Colonic mucosa (tissue), 4 donors: ENCODE results near the gene ANKRD37. TPM values are rescaled to one million over a fixed set of nuclear protein-coding genes. Genes with fewer than 3 reads are reported as not detected.

Source experiments
- DNase-seq: peaks from one replicate; pipeline ENCODE4 v3.0.0-alpha.2; 2020
- H3K27ac ChIP-seq: fragments of 200-600 bp; one replicate; pipeline ENCODE4 v1.8.0; 2021
- H3K27me3 ChIP-seq: fragments of 200-600 bp; one replicate; pipeline ENCODE4 v1.8.0; 2021
- H3K36me3 ChIP-seq: fragments of 200-600 bp; one replicate; pipeline ENCODE4 v1.8.0; 2021
- H3K4me1 ChIP-seq: fragments of 200-600 bp; one replicate; pipeline ENCODE4 v1.8.0; 2021; ENCODE audit warnings: mild to moderate bottlenecking
- H3K4me3 ChIP-seq: fragments of 200-600 bp; one replicate; pipeline ENCODE4 v1.8.0; 2021
- H3K9ac ChIP-seq, 2 donors: one replicate each; pipeline ENCODE4 v1.7.0; 2013; ENCODE audit warnings: control low read depth in 2 of 2, low read depth in 2 of 2, low read length in 2 of 2
- H3K9me3 ChIP-seq: fragments of 200-600 bp; one replicate; pipeline ENCODE4 v1.8.0; 2021
- intact Hi-C: fragments of 100-400 bp; cut with DNase I; formaldehyde crosslinking; loops from one replicate; pipeline ENCODE4 v1.14.1; 2022
- total RNA-seq, 2 donors: library from RNA; stranded (reverse); fragmentation: NEBNext Ultra II Directional in 1 of 2; extraction: Animal tissue kit (Norgen Biotek cat#: 25700) in 1 of 2; gene quantifications; one replicate each; pipeline ENCODE4 v1.2.1, GENCODE V29; 2021
- TF ChIP-seq, protein P1 (sequence below): fragments of 200-600 bp; IDR thresholded peaks from one replicate; pipeline ENCODE4 v1.8.0; 2022; ENCODE audit warnings: antibody characterized with exemption, mild to moderate bottlenecking
- donor health status: healthy.
- donor health status: DM: no; HTN: no; CAD: no.
- donor health status: DM: no; HTN: no; CAD: no.

Gene ANKRD37
- total RNA-seq, 2 donors from 2014 or later: 12.7 to 17.3 TPM

DNA sequence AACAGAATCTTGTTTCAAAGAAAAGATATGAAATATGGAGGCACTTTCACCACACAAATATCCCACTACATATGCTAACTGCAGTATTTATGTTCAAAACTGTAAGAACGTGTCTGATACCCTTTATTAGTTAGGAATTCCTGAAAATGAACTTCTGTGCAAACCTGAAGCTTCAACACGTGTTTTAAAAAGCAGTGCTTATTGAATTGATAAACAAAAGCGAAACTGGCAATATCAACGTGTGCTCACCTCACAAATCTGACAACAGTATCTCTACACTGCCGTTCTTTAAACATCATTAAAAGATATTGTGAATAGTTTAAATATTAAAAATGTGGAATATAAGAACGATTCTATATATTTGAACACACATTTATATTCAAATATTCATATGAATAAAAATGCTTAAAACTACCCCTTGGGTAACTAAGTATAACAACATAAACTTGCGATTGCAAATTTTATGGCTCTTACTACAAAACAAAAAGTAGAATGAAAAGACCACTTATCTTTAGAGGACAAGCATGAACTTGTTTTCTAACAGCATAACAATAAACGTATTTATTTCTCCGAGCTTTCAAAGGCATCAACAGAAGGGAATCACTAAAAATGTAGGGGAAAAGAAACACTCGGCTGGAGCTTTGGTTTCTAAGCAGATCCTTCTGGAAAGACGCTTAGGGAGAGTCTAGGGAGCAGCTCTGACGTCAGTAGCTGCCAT, 1.2 kb upstream of the ANKRD37 start, which contains the start of gene LRP2BP:
Gene LRP2BP, minus strand, starts transcription at position 687 of the 718 bp plus-strand sequence. CDS start 17,738 bp downstream, outside the sequence.
- Histone ChIP-seq H3K9ac (peak within 1 kb of the TSS; percentile 95 to 97), H3K36me3 (no peaks in the 10 kb centered on the region), H3K27ac (peak within 1 kb of the TSS; percentile 100), H3K27me3 (no peaks in the 10 kb centered on the region), H3K4me3 (peak within 1 kb of the TSS; percentile 61), H3K4me1 (no peaks in the 10 kb centered on the region), H3K9me3 (no peaks in the 10 kb centered on the region)
- intact Hi-C loops: loop anchor here (10.0 kb wide), 1 partner anchor 191 kb away; the partner anchor contains the start of genes CFAP97 and SNX25
- TF ChIP-seq, protein P1, sequence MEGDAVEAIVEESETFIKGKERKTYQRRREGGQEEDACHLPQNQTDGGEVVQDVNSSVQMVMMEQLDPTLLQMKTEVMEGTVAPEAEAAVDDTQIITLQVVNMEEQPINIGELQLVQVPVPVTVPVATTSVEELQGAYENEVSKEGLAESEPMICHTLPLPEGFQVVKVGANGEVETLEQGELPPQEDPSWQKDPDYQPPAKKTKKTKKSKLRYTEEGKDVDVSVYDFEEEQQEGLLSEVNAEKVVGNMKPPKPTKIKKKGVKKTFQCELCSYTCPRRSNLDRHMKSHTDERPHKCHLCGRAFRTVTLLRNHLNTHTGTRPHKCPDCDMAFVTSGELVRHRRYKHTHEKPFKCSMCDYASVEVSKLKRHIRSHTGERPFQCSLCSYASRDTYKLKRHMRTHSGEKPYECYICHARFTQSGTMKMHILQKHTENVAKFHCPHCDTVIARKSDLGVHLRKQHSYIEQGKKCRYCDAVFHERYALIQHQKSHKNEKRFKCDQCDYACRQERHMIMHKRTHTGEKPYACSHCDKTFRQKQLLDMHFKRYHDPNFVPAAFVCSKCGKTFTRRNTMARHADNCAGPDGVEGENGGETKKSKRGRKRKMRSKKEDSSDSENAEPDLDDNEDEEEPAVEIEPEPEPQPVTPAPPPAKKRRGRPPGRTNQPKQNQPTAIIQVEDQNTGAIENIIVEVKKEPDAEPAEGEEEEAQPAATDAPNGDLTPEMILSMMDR: no peak
- no peak for DNase-seq

DNA sequence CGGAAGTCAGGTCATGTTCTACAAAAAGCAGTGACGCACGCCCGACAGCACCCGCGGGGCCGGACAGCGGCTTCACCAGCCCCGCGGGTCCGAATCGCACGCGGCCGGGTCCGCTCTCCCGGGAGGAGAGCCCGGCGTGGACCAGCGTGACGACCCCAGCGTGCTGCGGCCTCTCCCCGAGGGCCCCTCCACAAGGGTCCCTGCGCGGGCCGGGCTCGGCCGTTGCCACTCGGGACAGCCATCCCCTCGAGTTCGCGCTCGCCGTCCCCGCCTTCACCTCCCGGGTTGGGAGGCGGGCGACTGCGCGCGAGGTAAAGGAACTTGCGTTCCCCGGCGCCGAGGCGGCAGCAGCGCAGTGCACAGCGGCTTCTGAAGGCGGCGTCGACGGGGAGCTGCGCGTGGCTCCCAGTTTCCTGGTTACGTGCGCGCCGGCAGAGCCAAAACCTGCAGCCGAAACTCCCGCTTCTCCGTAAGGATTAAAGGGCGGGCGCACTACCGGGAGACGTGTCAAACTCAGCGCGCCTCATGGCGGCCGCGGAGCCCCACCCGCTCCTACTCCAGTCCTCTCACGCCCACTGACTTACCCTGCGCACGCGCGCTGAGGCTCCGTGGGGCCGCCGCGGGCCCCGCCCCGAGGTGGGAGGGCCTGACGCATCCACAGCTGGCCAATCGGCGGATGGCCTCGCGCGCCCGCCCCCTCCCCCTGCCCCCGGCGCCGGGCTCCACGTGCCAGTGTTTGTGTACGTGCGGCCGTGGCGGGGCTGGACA, 501 bp upstream of the ANKRD37 start:
- no peaks in the 10 kb centered on the region for H3K9me3 ChIP-seq
- TF ChIP-seq, protein P1: no peak
- peak overlapping the region; percentile 95 to 97 for H3K9ac ChIP-seq
- peak overlapping the region; percentile 100 for H3K27ac ChIP-seq
- no peaks in the 10 kb centered on the region for H3K27me3 ChIP-seq
- H3K4me1 ChIP-seq: no peaks in the 10 kb centered on the region
- DNase-seq: peak; percentile 97
- H3K4me3 ChIP-seq: peak overlapping the region; percentile 61
- intact Hi-C loops: loop anchor here (10.0 kb wide), 1 partner anchor 191 kb away; the partner anchor contains the start of genes CFAP97 and SNX25
- no peaks in the 10 kb centered on the region for H3K36me3 ChIP-seq

DNA sequence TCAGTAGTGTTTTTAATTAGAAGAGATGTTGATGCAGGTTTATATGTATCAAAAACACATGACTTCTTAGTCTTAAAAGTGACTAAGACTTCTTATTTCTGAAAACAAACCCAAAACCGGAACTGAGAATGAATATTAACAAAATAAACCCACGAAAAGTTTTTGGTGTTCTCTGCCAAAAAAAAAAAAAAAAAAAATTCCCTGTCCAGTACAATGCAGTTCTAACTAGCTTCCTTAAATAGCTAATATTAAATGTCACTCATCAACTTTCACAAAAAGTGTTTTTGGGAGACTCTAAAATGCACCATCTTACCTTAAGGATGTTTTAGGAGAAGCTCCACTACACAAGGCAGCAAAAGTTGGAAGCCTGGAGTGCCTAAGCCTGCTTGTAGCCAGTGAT, 2.0 kb downstream of the ANKRD37 start:
- Histone ChIP-seq H3K4me1 (no peaks in the 10 kb centered on the region), H3K4me3 (no peak overlapping the region), H3K9me3 (no peaks in the 10 kb centered on the region), H3K9ac (no peak overlapping the region), H3K27ac (peak overlapping the region; percentile 39), H3K36me3 (peaks cover 6% of the 10 kb centered on the region), H3K27me3 (no peaks in the 10 kb centered on the region)
- intact Hi-C loops: loop anchor here (10.0 kb wide), 1 partner anchor 194 kb away; the partner anchor contains the start of genes CFAP97 and SNX25
- DNase-seq: no peak
- TF ChIP-seq, protein P1: no peak

DNA sequence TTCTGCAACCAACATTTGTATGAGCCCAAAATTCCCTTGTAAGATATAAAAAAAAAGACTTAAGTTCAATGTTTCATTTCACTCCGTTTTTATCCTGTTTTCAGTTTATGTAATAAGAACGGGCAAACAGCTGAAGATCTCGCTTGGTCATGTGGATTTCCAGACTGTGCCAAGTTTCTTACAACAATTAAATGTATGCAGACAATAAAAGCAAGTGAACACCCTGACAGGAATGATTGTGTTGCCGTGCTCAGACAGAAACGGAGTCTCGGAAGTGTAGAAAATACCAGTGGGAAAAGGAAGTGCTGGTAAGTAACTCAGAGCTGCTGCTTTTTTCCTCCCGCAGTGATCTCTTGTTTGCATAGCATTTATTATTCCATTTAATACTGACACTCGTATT, 2.8 kb downstream of the ANKRD37 start:
- peak; percentile 34 for DNase-seq
- Histone ChIP-seq H3K27me3 (no peaks in the 10 kb centered on the region), H3K4me3 (no peak overlapping the region), H3K4me1 (no peaks in the 10 kb centered on the region), H3K9ac (peak overlapping the region in 1 of 2 donors; percentile 29), H3K27ac (peak overlapping the region; percentile 39), H3K36me3 (peaks cover 6% of the 10 kb centered on the region), H3K9me3 (no peaks in the 10 kb centered on the region)
- TF ChIP-seq, protein P1: no peak
- intact Hi-C loops: loop anchor here (10.0 kb wide), 1 partner anchor 195 kb away; the partner anchor contains the start of genes CFAP97 and SNX25

DNA sequence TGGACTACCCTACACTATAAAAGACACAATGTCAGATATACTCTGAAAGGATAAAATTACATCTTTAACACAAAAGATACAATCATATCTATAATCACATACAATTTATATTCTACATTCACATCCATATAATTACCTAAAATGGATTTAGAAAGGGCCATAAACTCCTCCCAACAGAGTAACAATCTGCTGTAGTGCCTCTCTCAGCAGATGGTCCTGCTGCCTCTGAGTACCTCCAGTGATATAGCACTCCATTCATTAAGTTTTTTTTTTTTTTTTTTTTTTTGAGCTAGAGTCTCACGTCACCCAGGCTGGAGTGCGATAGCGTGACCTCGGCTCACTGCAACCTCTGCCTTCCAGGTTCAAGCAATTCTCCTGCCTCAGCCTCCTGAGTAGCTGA, 7.4 kb downstream of the ANKRD37 start:
- intact Hi-C loops: no loop called here
- Histone ChIP-seq H3K36me3 (peaks cover 6% of the 10 kb centered on the region), H3K27me3 (no peaks in the 10 kb centered on the region)

More for the DNA sequence above, 7.4 kb downstream of the ANKRD37 start:
- no peaks in the 10 kb centered on the region for H3K4me1 ChIP-seq
- H3K4me3 ChIP-seq: no peak overlapping the region
- no peak overlapping the region for H3K27ac ChIP-seq
- H3K9me3 ChIP-seq: no peaks in the 10 kb centered on the region
- no peak for DNase-seq
- no peak overlapping the region for H3K9ac ChIP-seq
- TF ChIP-seq, protein P1: no peak
